Activated T-helper 2 cell treated with anti-CD3 and anti-CD28 coated beads, Interferon-gamma antibody, Interleukin-2, Interleukin-4, amounts not matched to agents 10 μg/mL and 5 μg/mL and 100 μg/mL, durations not matched to agents 14 hours and 24 hours and 36 hours (primary cell): ENCODE measurements around the gene DLGAP1. TPM values are rescaled to one million over a fixed set of nuclear protein-coding genes. Genes with fewer than 3 reads are reported as not detected.

ENCODE experiments used
- DNase-seq: peaks from one replicate; pipeline ENCODE4 v3.0.0; 2021; ENCODE audit warnings: low spot score
- H3K27ac Mint-ChIP-seq: one replicate; pipeline ENCODE4 v1.8.0; 2021; ENCODE audit warnings: mixed read lengths
- H3K27me3 Mint-ChIP-seq: one replicate; pipeline ENCODE4 v1.8.0; 2021; ENCODE audit warnings: low read depth, mixed read lengths
- H3K36me3 Mint-ChIP-seq: one replicate; pipeline ENCODE4 v1.8.0; 2021; ENCODE audit warnings: low read depth, mixed read lengths
- H3K4me1 Mint-ChIP-seq: one replicate; pipeline ENCODE4 v1.8.0; 2021; ENCODE audit warnings: low read depth, mixed read lengths
- H3K4me3 Mint-ChIP-seq: one replicate; pipeline ENCODE4 v1.8.0; 2021; ENCODE audit warnings: low read depth, mild to moderate bottlenecking, moderate library complexity, mixed read lengths
- H3K9me3 Mint-ChIP-seq: one replicate; pipeline ENCODE4 v1.8.0; 2021; ENCODE audit warnings: mixed read lengths
- intact Hi-C: fragments of 100-400 bp; cut with micrococcal nuclease; formaldehyde crosslinking; loops from one replicate; pipeline ENCODE4 v1.15.1; 2023
- total RNA-seq: library from RNA; stranded (reverse); gene quantifications from 2 replicates; pipeline ENCODE4 v1.2.3, GENCODE V29; 2022

DLGAP1 gene
- total RNA-seq, 1 donor from 2014 or later, result not detected

- intact Hi-C loops, result no loop called here
- no peak overlapping the region for H3K4me3 Mint-ChIP-seq
- H3K27me3 Mint-ChIP-seq, result no peaks in the 10 kb centered on the region
- H3K36me3 Mint-ChIP-seq, result no peaks in the 10 kb centered on the region
- no peaks in the 10 kb centered on the region for H3K4me1 Mint-ChIP-seq
- no peak overlapping the region for H3K27ac Mint-ChIP-seq
- DNase-seq, result no peak
- H3K9me3 Mint-ChIP-seq, result peaks cover 5% of the 10 kb centered on the region
Measured at GRCh38 chr18:4270988-4271387, 184.1 kb downstream of the DLGAP1 start.

GRCh38 chr18:4270016-4270415 is 185.1 kb downstream of the DLGAP1 start:
- Mint-ChIP-seq H3K9me3 (peaks cover 5% of the 10 kb centered on the region), H3K4me1 (no peaks in the 10 kb centered on the region), H3K36me3 (no peaks in the 10 kb centered on the region), H3K4me3 (no peak overlapping the region), H3K27ac (no peak overlapping the region), H3K27me3 (no peaks in the 10 kb centered on the region)
- intact Hi-C loops, result no loop called here
- no peak for DNase-seq

- H3K27ac Mint-ChIP-seq, result no peak overlapping the region
- H3K36me3 Mint-ChIP-seq, result no peaks in the 10 kb centered on the region
- H3K9me3 Mint-ChIP-seq, result no peaks in the 10 kb centered on the region
- no peak for DNase-seq
- no peak overlapping the region for H3K4me3 Mint-ChIP-seq
- no peaks in the 10 kb centered on the region for H3K4me1 Mint-ChIP-seq
- intact Hi-C loops, result no loop called here
- H3K27me3 Mint-ChIP-seq, result no peaks in the 10 kb centered on the region
Measured at GRCh38 chr18:4267641-4268040, 187.5 kb downstream of the DLGAP1 start.

GRCh38 chr18:4264347-4264791 is 190.7 kb downstream of the DLGAP1 start:
- H3K36me3 Mint-ChIP-seq, result no peaks in the 10 kb centered on the region
- DNase-seq, result no peak
- H3K9me3 Mint-ChIP-seq, result no peaks in the 10 kb centered on the region
- no peak overlapping the region for H3K4me3 Mint-ChIP-seq
- no peaks in the 10 kb centered on the region for H3K4me1 Mint-ChIP-seq
- H3K27me3 Mint-ChIP-seq, result no peaks in the 10 kb centered on the region
- no peak overlapping the region for H3K27ac Mint-ChIP-seq
- intact Hi-C loops, result no loop called here

DNA sequence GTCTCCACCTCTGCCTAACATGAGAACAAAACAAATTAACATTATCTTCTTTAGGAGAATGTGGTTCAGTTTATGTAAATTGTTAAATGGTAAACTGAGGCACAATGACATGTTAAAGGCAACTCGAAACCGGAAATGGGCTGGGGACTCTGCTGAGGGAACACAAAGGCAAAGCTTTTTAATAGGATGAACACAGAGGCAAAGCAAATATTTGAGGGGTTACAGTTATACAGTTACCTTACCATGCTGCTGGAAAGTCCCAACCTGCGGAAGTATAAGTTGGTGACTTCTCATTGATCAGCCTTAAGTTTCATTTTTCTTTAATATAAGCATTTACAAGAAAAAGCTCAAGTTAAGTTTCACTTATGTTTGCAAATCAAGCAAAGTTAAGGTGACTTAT is 195.0 kb downstream of the DLGAP1 start:
- Mint-ChIP-seq H3K36me3 (no peaks in the 10 kb centered on the region), H3K27me3 (no peaks in the 10 kb centered on the region), H3K4me3 (no peak overlapping the region), H3K27ac (no peak overlapping the region), H3K9me3 (no peaks in the 10 kb centered on the region), H3K4me1 (no peaks in the 10 kb centered on the region)
- intact Hi-C loops, result no loop called here
- no peak for DNase-seq

DNA sequence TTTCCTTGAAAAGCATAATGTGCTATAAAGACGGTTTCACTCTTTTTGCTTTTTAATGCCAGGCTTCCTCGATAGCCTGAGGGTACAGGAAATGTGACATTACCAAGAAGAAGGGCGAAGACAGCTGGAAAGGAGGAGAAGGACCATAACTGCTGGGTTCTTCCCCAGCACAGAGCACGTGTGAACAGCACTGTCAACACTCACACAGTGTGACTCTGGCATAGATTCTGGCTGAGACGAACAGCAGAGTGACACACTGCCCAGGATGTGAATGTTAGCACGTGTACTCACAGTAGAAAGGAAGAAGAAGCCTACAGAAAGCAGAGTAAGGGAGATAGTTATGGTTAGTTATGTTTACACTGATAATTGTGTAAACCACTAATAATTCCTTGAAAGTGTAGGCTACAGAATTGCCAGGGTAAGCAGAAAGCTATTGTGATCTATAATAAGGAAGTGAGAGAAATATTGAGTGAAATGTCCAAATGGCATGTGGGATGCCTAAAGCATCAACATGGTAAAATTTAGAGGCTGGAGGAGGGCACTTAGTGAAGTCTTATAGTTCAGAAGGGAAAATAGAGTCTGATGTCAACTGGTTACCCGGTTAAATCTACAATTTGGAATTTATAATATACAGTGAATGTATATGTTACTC is 198.2 kb downstream of the DLGAP1 start:
- H3K27ac Mint-ChIP-seq, result no peak overlapping the region
- no peak for DNase-seq
- intact Hi-C loops, result loop anchor here (10.0 kb wide), 1 partner anchor 58 kb away; no protein-coding TSS in a partner anchor
- no peaks in the 10 kb centered on the region for H3K4me1 Mint-ChIP-seq
- no peaks in the 10 kb centered on the region for H3K36me3 Mint-ChIP-seq
- no peaks in the 10 kb centered on the region for H3K27me3 Mint-ChIP-seq
- no peaks in the 10 kb centered on the region for H3K9me3 Mint-ChIP-seq
- no peak overlapping the region for H3K4me3 Mint-ChIP-seq

GRCh38 chr18:4254840-4255239 is 200.3 kb downstream of the DLGAP1 start:
- Mint-ChIP-seq H3K9me3 (no peaks in the 10 kb centered on the region), H3K4me1 (no peaks in the 10 kb centered on the region), H3K27ac (no peak overlapping the region), H3K36me3 (no peaks in the 10 kb centered on the region), H3K27me3 (no peaks in the 10 kb centered on the region), H3K4me3 (no peak overlapping the region)
- DNase-seq, result no peak
- intact Hi-C loops, result loop anchor here (10.0 kb wide), 1 partner anchor 60 kb away; no protein-coding TSS in a partner anchor

GRCh38 chr18:4252829-4253228 is 202.3 kb downstream of the DLGAP1 start:
- H3K4me1 Mint-ChIP-seq, result no peaks in the 10 kb centered on the region
- H3K9me3 Mint-ChIP-seq, result no peaks in the 10 kb centered on the region
- no peak for DNase-seq
- intact Hi-C loops, result loop anchor here (10.0 kb wide), 1 partner anchor 62 kb away; no protein-coding TSS in a partner anchor
- H3K27ac Mint-ChIP-seq, result no peak overlapping the region
- H3K4me3 Mint-ChIP-seq, result no peak overlapping the region
- no peaks in the 10 kb centered on the region for H3K27me3 Mint-ChIP-seq
- H3K36me3 Mint-ChIP-seq, result no peaks in the 10 kb centered on the region

GRCh38 chr18:4251873-4252272 is 203.2 kb downstream of the DLGAP1 start:
- H3K4me3 Mint-ChIP-seq, result no peak overlapping the region
- H3K36me3 Mint-ChIP-seq, result no peaks in the 10 kb centered on the region
- no peaks in the 10 kb centered on the region for H3K9me3 Mint-ChIP-seq
- no peak overlapping the region for H3K27ac Mint-ChIP-seq
- no peaks in the 10 kb centered on the region for H3K4me1 Mint-ChIP-seq
- no peaks in the 10 kb centered on the region for H3K27me3 Mint-ChIP-seq
- intact Hi-C loops, result loop anchor here (10.0 kb wide), 1 partner anchor 63 kb away; no protein-coding TSS in a partner anchor
- DNase-seq, result no peak

- no peaks in the 10 kb centered on the region for H3K9me3 Mint-ChIP-seq
- H3K27ac Mint-ChIP-seq, result no peak overlapping the region
- H3K4me3 Mint-ChIP-seq, result no peak overlapping the region
- no peak for DNase-seq
- no peaks in the 10 kb centered on the region for H3K4me1 Mint-ChIP-seq
- no peaks in the 10 kb centered on the region for H3K36me3 Mint-ChIP-seq
- intact Hi-C loops, result loop anchor here (10.0 kb wide), 1 partner anchor 64 kb away; no protein-coding TSS in a partner anchor
- no peaks in the 10 kb centered on the region for H3K27me3 Mint-ChIP-seq
Measured at GRCh38 chr18:4251206-4251605, 203.9 kb downstream of the DLGAP1 start.

- Mint-ChIP-seq H3K4me1 (no peaks in the 10 kb centered on the region), H3K36me3 (no peaks in the 10 kb centered on the region), H3K4me3 (no peak overlapping the region), H3K27me3 (no peaks in the 10 kb centered on the region), H3K9me3 (no peaks in the 10 kb centered on the region), H3K27ac (no peak overlapping the region)
- no peak for DNase-seq
- intact Hi-C loops, result loop anchor here (10.0 kb wide), 1 partner anchor 65 kb away; no protein-coding TSS in a partner anchor
Measured at GRCh38 chr18:4250141-4250540, 205.0 kb downstream of the DLGAP1 start.

- intact Hi-C loops, result no loop called here
- Mint-ChIP-seq H3K36me3 (no peaks in the 10 kb centered on the region), H3K9me3 (no peaks in the 10 kb centered on the region), H3K4me3 (no peak overlapping the region), H3K27me3 (no peaks in the 10 kb centered on the region), H3K27ac (no peak overlapping the region), H3K4me1 (no peaks in the 10 kb centered on the region)
- DNase-seq, result no peak
Measured at GRCh38 chr18:4248686-4249085, 206.4 kb downstream of the DLGAP1 start.

GRCh38 chr18:4246374-4246773 is 208.7 kb downstream of the DLGAP1 start:
- no peaks in the 10 kb centered on the region for H3K4me1 Mint-ChIP-seq
- DNase-seq, result no peak
- intact Hi-C loops, result no loop called here
- no peak overlapping the region for H3K27ac Mint-ChIP-seq
- H3K9me3 Mint-ChIP-seq, result no peaks in the 10 kb centered on the region
- H3K27me3 Mint-ChIP-seq, result no peaks in the 10 kb centered on the region
- no peak overlapping the region for H3K4me3 Mint-ChIP-seq
- H3K36me3 Mint-ChIP-seq, result no peaks in the 10 kb centered on the region
